Measurements from ENCODE around the gene PCDH15. TPM values are rescaled to one million over a fixed set of nuclear protein-coding genes. Genes with fewer than 3 reads are reported as not detected.

PCDH15 gene
- total and polyA plus RNA-seq, 12 donors = 1.9 to 34.2 (median 10.2) TPM

GRCh38 chr10:54124209-54124885, 676.7 kb downstream of the PCDH15 start:
- no peak overlapping the region for H3K27ac ChIP-seq
- H3K4me3 ChIP-seq = no peak overlapping the region
- H3K36me3 ChIP-seq (replicated peaks in 1 of 2) = no peaks in the 10 kb centered on the region
- no peak for TF ChIP-seq CTCF (IDR thresholded peaks at IDR 0.05)
- no peak for TF ChIP-seq POLR2A (IDR thresholded peaks at IDR 0.05)
- H3K27me3 ChIP-seq = no peaks in the 10 kb centered on the region
- 61 to 73% (median 70%) methylated on average over 6 of the region's 6 CpGs for WGBS, 4 donors
- H3K4me1 ChIP-seq (replicated peaks in 1 of 2) = no peaks in the 10 kb centered on the region
- no peak for DNase-seq
- intact Hi-C loops (cut with DNase I) = no loop called here
- no peaks in the 10 kb centered on the region for H3K9me3 ChIP-seq (replicated peaks in 1 of 3)

- intact Hi-C loops (cut with DNase I) = no loop called here
- TF ChIP-seq POLR2A (IDR thresholded peaks at IDR 0.05) (no peak), CTCF (IDR thresholded peaks at IDR 0.05) (no peak)
- H3K27me3 ChIP-seq = no peaks in the 10 kb centered on the region
- H3K27ac ChIP-seq = no peak overlapping the region
- no peaks in the 10 kb centered on the region for H3K36me3 ChIP-seq (replicated peaks in 1 of 2)
- DNase-seq = no peak
- no peaks in the 10 kb centered on the region for H3K9me3 ChIP-seq (replicated peaks in 1 of 3)
- H3K4me1 ChIP-seq (replicated peaks in 1 of 2) = no peaks in the 10 kb centered on the region
- no peak overlapping the region for H3K4me3 ChIP-seq
- 40 to 62% (median 54%) methylated on average over 1 of the region's 1 CpG for WGBS, 4 donors
Measured at GRCh38 chr10:54120806-54121205, 680.2 kb downstream of the PCDH15 start.

GRCh38 chr10:54108961-54109360, 692.1 kb downstream of the PCDH15 start:
- Histone ChIP-seq H3K27ac (no peak overlapping the region), H3K9me3 (replicated peaks in 1 of 3) (no peaks in the 10 kb centered on the region), H3K4me3 (no peak overlapping the region), H3K27me3 (no peaks in the 10 kb centered on the region), H3K4me1 (replicated peaks in 1 of 2) (no peaks in the 10 kb centered on the region), H3K36me3 (replicated peaks in 1 of 2) (no peaks in the 10 kb centered on the region)
- DNase-seq = no peak
- intact Hi-C loops (cut with DNase I) = no loop called here
- 78 to 88% (median 82%) methylated on average over 2 of the region's 2 CpGs for WGBS, 4 donors
- TF ChIP-seq POLR2A (IDR thresholded peaks at IDR 0.05) = no peak
- no peak for TF ChIP-seq CTCF (IDR thresholded peaks at IDR 0.05)

GRCh38 chr10:54096892-54097291, 704.1 kb downstream of the PCDH15 start:
- Histone ChIP-seq H3K4me3 (no peak overlapping the region), H3K9me3 (replicated peaks in 1 of 3) (no peaks in the 10 kb centered on the region), H3K36me3 (replicated peaks in 1 of 2) (no peaks in the 10 kb centered on the region), H3K4me1 (replicated peaks in 1 of 2) (no peaks in the 10 kb centered on the region), H3K27me3 (no peaks in the 10 kb centered on the region), H3K27ac (no peak overlapping the region)
- no peak for TF ChIP-seq POLR2A (IDR thresholded peaks at IDR 0.05)
- no peak for TF ChIP-seq CTCF (IDR thresholded peaks at IDR 0.05)
- WGBS, 4 donors = 64 to 88% (median 79%) methylated on average over 1 of the region's 1 CpG
- no peak for DNase-seq
- intact Hi-C loops (cut with DNase I) = no loop called here
